ENCODE measurements around the gene CCDC33. TPM values are rescaled to one million over a fixed set of nuclear protein-coding genes. Genes with fewer than 3 reads are reported as not detected.
A peak's percentile ranks its signal among the peaks of the same experiment; 100 is the strongest.

Gene CCDC33
- total RNA-seq, 1 experiment from 2014 or later, result 2.7 TPM

DNA sequence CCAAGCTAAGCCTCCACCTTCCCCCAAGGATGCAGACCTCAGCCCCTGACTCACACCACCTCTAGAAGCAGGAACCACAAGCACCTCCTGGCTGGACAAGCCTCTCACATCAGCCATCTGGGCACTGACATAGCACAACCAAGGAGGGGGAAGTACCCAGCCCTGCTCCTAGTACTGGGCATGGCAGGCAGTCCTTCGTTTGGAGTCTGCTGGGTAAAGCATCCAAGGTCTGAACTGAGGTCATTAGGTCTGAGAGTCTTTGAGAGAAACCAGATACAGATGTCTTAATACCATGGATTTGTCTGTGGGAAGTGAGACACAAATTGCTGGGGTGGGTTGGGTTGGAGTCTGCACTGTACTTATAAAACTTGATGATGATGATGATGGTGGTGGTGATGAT, 61.8 kb downstream of the CCDC33 start:
- CTCF ChIA-PET, result interaction anchor here (0.7 to 2.0 kb wide), 4 partner anchors 10 to 52 kb away, joined by 3 to 4 read pairs (median 3); no protein-coding TSS in a partner anchor
- H3K27ac Mint-ChIP-seq (ENCODE audit: unreplicated experiment), result no peak overlapping the region
- DNase-seq, result no peak
- no peak overlapping the region for H3K4me3 Mint-ChIP-seq (ENCODE audit: low read depth, unreplicated experiment)
- peaks cover 91% of the 10 kb centered on the region for H3K27me3 Mint-ChIP-seq (ENCODE audit: unreplicated experiment)
- no TSS peak for BruUV-seq (replicated peaks)
- TF ChIP-seq, protein P1, sequence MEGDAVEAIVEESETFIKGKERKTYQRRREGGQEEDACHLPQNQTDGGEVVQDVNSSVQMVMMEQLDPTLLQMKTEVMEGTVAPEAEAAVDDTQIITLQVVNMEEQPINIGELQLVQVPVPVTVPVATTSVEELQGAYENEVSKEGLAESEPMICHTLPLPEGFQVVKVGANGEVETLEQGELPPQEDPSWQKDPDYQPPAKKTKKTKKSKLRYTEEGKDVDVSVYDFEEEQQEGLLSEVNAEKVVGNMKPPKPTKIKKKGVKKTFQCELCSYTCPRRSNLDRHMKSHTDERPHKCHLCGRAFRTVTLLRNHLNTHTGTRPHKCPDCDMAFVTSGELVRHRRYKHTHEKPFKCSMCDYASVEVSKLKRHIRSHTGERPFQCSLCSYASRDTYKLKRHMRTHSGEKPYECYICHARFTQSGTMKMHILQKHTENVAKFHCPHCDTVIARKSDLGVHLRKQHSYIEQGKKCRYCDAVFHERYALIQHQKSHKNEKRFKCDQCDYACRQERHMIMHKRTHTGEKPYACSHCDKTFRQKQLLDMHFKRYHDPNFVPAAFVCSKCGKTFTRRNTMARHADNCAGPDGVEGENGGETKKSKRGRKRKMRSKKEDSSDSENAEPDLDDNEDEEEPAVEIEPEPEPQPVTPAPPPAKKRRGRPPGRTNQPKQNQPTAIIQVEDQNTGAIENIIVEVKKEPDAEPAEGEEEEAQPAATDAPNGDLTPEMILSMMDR (IDR thresholded peaks at IDR 0.05; ENCODE audit: unreplicated experiment), result no peak
- H3K9me3 Mint-ChIP-seq (ENCODE audit: low read depth, unreplicated experiment), result no peaks in the 10 kb centered on the region
- intact Hi-C loops (cut with micrococcal nuclease; ENCODE audit: unreplicated experiment), result no loop called here
- no peaks in the 10 kb centered on the region for H3K36me3 Mint-ChIP-seq (ENCODE audit: insufficient read depth, unreplicated experiment)
- H3K4me1 Mint-ChIP-seq (ENCODE audit: low read depth, unreplicated experiment), result peaks cover 5% of the 10 kb centered on the region

- Mint-ChIP-seq H3K4me1 (ENCODE audit: low read depth, unreplicated experiment) (peaks cover 8% of the 10 kb centered on the region), H3K36me3 (ENCODE audit: insufficient read depth, unreplicated experiment) (no peaks in the 10 kb centered on the region), H3K9me3 (ENCODE audit: low read depth, unreplicated experiment) (no peaks in the 10 kb centered on the region), H3K4me3 (ENCODE audit: low read depth, unreplicated experiment) (no peak overlapping the region), H3K27me3 (ENCODE audit: unreplicated experiment) (peaks cover 92% of the 10 kb centered on the region), H3K27ac (ENCODE audit: unreplicated experiment) (no peak overlapping the region)
- no TSS peak for BruUV-seq (replicated peaks)
- DNase-seq, result no peak
- CTCF ChIA-PET, result interaction anchor here (1.1 kb wide), 1 partner anchor 251 kb away, joined by 6 read pairs; no protein-coding TSS in a partner anchor
- intact Hi-C loops (cut with micrococcal nuclease; ENCODE audit: unreplicated experiment), result no loop called here
- TF ChIP-seq, protein P1 (IDR thresholded peaks at IDR 0.05; ENCODE audit: unreplicated experiment), result no peak
These were observed 64.1 kb downstream of the CCDC33 start for GRCh38 chr15:74300057-74300795.

GRCh38 chr15:74301583-74302361, 65.6 kb downstream of the CCDC33 start:
- intact Hi-C loops (cut with micrococcal nuclease; ENCODE audit: unreplicated experiment), result no loop called here
- no TSS peak for BruUV-seq (replicated peaks)
- H3K4me3 Mint-ChIP-seq (ENCODE audit: low read depth, unreplicated experiment), result no peak overlapping the region
- peaks cover 8% of the 10 kb centered on the region for H3K4me1 Mint-ChIP-seq (ENCODE audit: low read depth, unreplicated experiment)
- peaks cover 99% of the 10 kb centered on the region for H3K27me3 Mint-ChIP-seq (ENCODE audit: unreplicated experiment)
- no peak for DNase-seq
- no peaks in the 10 kb centered on the region for H3K9me3 Mint-ChIP-seq (ENCODE audit: low read depth, unreplicated experiment)
- TF ChIP-seq, protein P1 (IDR thresholded peaks at IDR 0.05; ENCODE audit: unreplicated experiment), result no peak
- no peak overlapping the region for H3K27ac Mint-ChIP-seq (ENCODE audit: unreplicated experiment)
- CTCF ChIA-PET, result interaction anchor here (0.9 to 1.1 kb wide), 2 partner anchors 62 to 253 kb away, joined by 5 to 6 read pairs; no protein-coding TSS in a partner anchor
- H3K36me3 Mint-ChIP-seq (ENCODE audit: insufficient read depth, unreplicated experiment), result no peaks in the 10 kb centered on the region

GRCh38 chr15:74302821-74303359, 66.8 kb downstream of the CCDC33 start:
- H3K4me1 Mint-ChIP-seq (ENCODE audit: low read depth, unreplicated experiment), result peaks cover 8% of the 10 kb centered on the region

More at GRCh38 chr15:74302821-74303359, 66.8 kb downstream of the CCDC33 start:
- no TSS peak for BruUV-seq (replicated peaks)
- no peaks in the 10 kb centered on the region for H3K36me3 Mint-ChIP-seq (ENCODE audit: insufficient read depth, unreplicated experiment)
- TF ChIP-seq, protein P1 (IDR thresholded peaks at IDR 0.05; ENCODE audit: unreplicated experiment), result peak; percentile 86
- peaks cover 100% of the 10 kb centered on the region for H3K27me3 Mint-ChIP-seq (ENCODE audit: unreplicated experiment)
- DNase-seq, result peak; percentile 83
- no peaks in the 10 kb centered on the region for H3K9me3 Mint-ChIP-seq (ENCODE audit: low read depth, unreplicated experiment)
- CTCF ChIA-PET, result interaction anchor here (0.9 kb wide), 1 partner anchor 63 kb away, joined by 5 read pairs; no protein-coding TSS in a partner anchor
- no peak overlapping the region for H3K4me3 Mint-ChIP-seq (ENCODE audit: low read depth, unreplicated experiment)
- intact Hi-C loops (cut with micrococcal nuclease; ENCODE audit: unreplicated experiment), result loop anchor here (1.0 kb wide), 1 partner anchor 176 kb away; no protein-coding TSS in a partner anchor
- no peak overlapping the region for H3K27ac Mint-ChIP-seq (ENCODE audit: unreplicated experiment)

Data from Calu3 (cell line).